Measurements from ENCODE around the gene AJM1.

DNA sequence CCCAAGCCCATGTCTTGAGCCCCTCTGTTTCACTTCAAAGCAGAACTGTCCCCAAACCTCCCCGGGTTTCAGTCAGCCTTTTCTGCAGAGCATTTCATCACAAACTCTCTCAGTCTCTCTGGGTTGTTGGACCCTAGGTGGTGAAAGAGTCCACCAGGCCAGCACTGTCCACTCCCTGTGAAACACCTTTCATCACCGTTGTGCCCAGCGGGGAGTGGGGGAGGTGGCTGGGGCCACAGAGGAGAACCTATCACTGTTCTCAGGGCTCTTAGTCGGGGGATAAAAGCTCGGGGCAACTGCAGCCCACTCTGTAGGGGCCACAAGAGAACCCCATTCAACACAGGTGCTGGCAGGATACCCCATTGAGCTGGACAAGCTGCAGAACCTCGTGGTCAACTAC, 40.0 kb upstream of the AJM1 start:
- TF ChIP-seq, protein P1, sequence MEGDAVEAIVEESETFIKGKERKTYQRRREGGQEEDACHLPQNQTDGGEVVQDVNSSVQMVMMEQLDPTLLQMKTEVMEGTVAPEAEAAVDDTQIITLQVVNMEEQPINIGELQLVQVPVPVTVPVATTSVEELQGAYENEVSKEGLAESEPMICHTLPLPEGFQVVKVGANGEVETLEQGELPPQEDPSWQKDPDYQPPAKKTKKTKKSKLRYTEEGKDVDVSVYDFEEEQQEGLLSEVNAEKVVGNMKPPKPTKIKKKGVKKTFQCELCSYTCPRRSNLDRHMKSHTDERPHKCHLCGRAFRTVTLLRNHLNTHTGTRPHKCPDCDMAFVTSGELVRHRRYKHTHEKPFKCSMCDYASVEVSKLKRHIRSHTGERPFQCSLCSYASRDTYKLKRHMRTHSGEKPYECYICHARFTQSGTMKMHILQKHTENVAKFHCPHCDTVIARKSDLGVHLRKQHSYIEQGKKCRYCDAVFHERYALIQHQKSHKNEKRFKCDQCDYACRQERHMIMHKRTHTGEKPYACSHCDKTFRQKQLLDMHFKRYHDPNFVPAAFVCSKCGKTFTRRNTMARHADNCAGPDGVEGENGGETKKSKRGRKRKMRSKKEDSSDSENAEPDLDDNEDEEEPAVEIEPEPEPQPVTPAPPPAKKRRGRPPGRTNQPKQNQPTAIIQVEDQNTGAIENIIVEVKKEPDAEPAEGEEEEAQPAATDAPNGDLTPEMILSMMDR (IDR thresholded peaks at IDR 0.05; ENCODE audit: insufficient read depth, low read depth, low read length), result no peak
- no peak for TF ChIP-seq EZH2 (IDR thresholded peaks at IDR 0.05; ENCODE audit: insufficient read depth, low read length)

Measured in astrocyte (in vitro differentiated cells and primary cell).